LNCaP clone FGC (cell line): ENCODE results near the gene HOXA4.

Experiments used
- DNase-seq: peaks from one replicate; pipeline ENCODE4 v3.0.0-alpha.2; 2011; ENCODE audit warnings: low read depth
- H3K4me3 ChIP-seq: 2 replicates; pipeline ENCODE4 v1.5.1; 2011; ENCODE audit warnings: mild to moderate bottlenecking, low read depth, low read length, control low read depth
- CTCF ChIP-seq: IDR thresholded peaks from 2 replicates; pipeline ENCODE4 v1.5.1; 2012; ENCODE audit warnings: mild to moderate bottlenecking; ENCODE audit not compliant: control insufficient read depth, insufficient read depth; ENCODE audit errors: extremely low read depth

HOXA4 gene

GRCh38 chr7:27106181-27106900, 24.2 kb downstream of the HOXA4 start:
- DNase-seq: no peak
- TF ChIP-seq CTCF: no peak
- no peak overlapping the region for H3K4me3 ChIP-seq

- DNase-seq: no peak
- TF ChIP-seq CTCF: no peak
- H3K4me3 ChIP-seq: no peak overlapping the region
Observed at GRCh38 chr7:27105301-27106031, 25.1 kb downstream of the HOXA4 start.

GRCh38 chr7:27104341-27105058, 26.1 kb downstream of the HOXA4 start:
- DNase-seq: no peak
- TF ChIP-seq CTCF: no peak
- no peak overlapping the region for H3K4me3 ChIP-seq

- TF ChIP-seq CTCF: no peak
- DNase-seq: no peak
- H3K4me3 ChIP-seq: no peak overlapping the region
Observed at GRCh38 chr7:27103489-27104226, 26.9 kb downstream of the HOXA4 start.

- no peak for TF ChIP-seq CTCF
- no peak for DNase-seq
- no peak within 1 kb of the TSS for H3K4me3 ChIP-seq
Observed at GRCh38 chr7:27102581-27103442, 27.7 kb downstream of the HOXA4 start, which contains the start of gene HOXA2. HOXA2 (minus strand) TSS chr7:27102683; CDS start chr7:27102500, 183 bp downstream.
